ENCODE data around the gene TEAD1.

- TF ChIP-seq CTCF (IDR thresholded peaks at IDR 0.05; ENCODE audit: low read depth, low read length, missing input control) (no peak), REST (IDR thresholded peaks at IDR 0.05) (no peak), JUND (IDR thresholded peaks at IDR 0.05) (no peak), MAX (IDR thresholded peaks at IDR 0.05) (no peak), RAD21 (IDR thresholded peaks at IDR 0.05) (no peak)
Measured at GRCh38 chr11:12674571-12674935, 332 bp downstream of the TEAD1 start.

All from liver (tissue), 3 donors.